Measurements from ENCODE around the gene MBD3L2.

Gene MBD3L2

GRCh38 chr19:7063339-7063738 is 14.2 kb downstream of the MBD3L2 start:
- no peak for DNase-seq (ENCODE audit: low read depth)

GRCh38 chr19:7063764-7064418 is 14.8 kb downstream of the MBD3L2 start:
- DNase-seq (ENCODE audit: low read depth), result no peak

GRCh38 chr19:7067122-7067521 is 18.0 kb downstream of the MBD3L2 start:
- DNase-seq (ENCODE audit: low read depth), result peak; percentile 13

GRCh38 chr19:7067716-7068115 is 18.6 kb downstream of the MBD3L2 start:
- peak; percentile 65 for DNase-seq (ENCODE audit: low read depth)

- no peak for DNase-seq (ENCODE audit: low read depth)
Observed at GRCh38 chr19:7068599-7068998, 19.5 kb downstream of the MBD3L2 start.

GRCh38 chr19:7069042-7069903 is 20.2 kb downstream of the MBD3L2 start, which contains the start of gene ZNF557:
TSS of gene ZNF557 (plus strand) at chr19:7069703. CDS start at chr19:7075075, 5,372 bp downstream.
- peak; percentile 98 for DNase-seq (ENCODE audit: low read depth)

GRCh38 chr19:7069904-7070226 is 20.7 kb downstream of the MBD3L2 start:
- no peak for DNase-seq (ENCODE audit: low read depth)

- DNase-seq (ENCODE audit: low read depth), result no peak
Observed at GRCh38 chr19:7072541-7072940, 23.4 kb downstream of the MBD3L2 start.

- DNase-seq (ENCODE audit: low read depth), result no peak
Observed at GRCh38 chr19:7074705-7075282, 25.7 kb downstream of the MBD3L2 start.

GRCh38 chr19:7076151-7076550 is 27.0 kb downstream of the MBD3L2 start:
- no peak for DNase-seq (ENCODE audit: low read depth)

GRCh38 chr19:7078008-7078407 is 28.9 kb downstream of the MBD3L2 start:
- no peak for DNase-seq (ENCODE audit: low read depth)

- DNase-seq (ENCODE audit: low read depth), result peak; percentile 33
Observed at GRCh38 chr19:7083076-7083956, 34.2 kb downstream of the MBD3L2 start.

- DNase-seq (ENCODE audit: low read depth), result no peak
Observed at GRCh38 chr19:7088999-7089398, 39.9 kb downstream of the MBD3L2 start.

- no peak for DNase-seq (ENCODE audit: low read depth)
Observed at GRCh38 chr19:7098096-7098495, 49.0 kb downstream of the MBD3L2 start.

GRCh38 chr19:7098701-7099596 is 49.8 kb downstream of the MBD3L2 start:
- DNase-seq (ENCODE audit: low read depth), result peak; percentile 94

- no peak for DNase-seq (ENCODE audit: low read depth)
Observed at GRCh38 chr19:7099597-7099921, 50.4 kb downstream of the MBD3L2 start.

All from EH (cell line).